SK-N-SH treated with all-trans-retinoic acid at 6 μM for 48 hours (cell line): ENCODE data around the gene TFAM.

Source experiments
- ARNTL ChIP-seq: fragments of 450-650 bp; formaldehyde crosslinking; IDR thresholded peaks from 2 replicates; pipeline ENCODE4 v1.5.0; 2020; ENCODE audit warnings: low read depth, mild to moderate bottlenecking, moderate library complexity, borderline replicate concordance
- ZFP3 ChIP-seq: fragments of 250-450 bp; sonication (Bioruptor Pico); IDR thresholded peaks from 2 replicates; pipeline ENCODE4 v1.5.0; 2020; ENCODE audit warnings: mild to moderate bottlenecking, moderate library complexity
- TF ChIP-seq, protein P1 (sequence below): fragments of 250-450 bp; sonication (Bioruptor Pico); IDR thresholded peaks from 2 replicates; pipeline ENCODE4 v1.8.0; 2020; ENCODE audit warnings: mild to moderate bottlenecking, moderate library complexity, borderline replicate concordance

DNA sequence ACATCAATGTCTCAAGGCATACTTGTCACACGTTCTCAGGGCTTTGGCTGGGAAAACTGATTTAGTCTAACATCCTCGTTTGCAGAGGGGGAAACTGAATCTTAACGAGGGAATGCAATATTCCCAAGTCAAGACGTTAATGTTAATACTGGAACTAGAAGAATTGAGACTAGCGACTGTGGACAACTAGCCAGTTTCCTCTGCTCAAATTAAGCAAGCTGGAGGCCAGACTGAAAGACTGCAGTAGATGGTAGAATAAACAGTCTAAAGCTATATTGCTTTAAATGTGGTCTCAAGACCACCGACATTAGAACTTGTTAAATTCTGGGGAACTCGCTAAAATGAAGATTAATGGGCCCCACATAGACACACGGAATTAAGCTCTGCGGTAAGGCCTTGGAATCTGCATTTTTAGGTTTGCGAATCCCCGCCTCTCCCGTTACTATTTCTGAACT, 639 bp upstream of the TFAM start:
- no peak for TF ChIP-seq ARNTL (CRISPR knock-in tag)
- TF ChIP-seq, protein P1, sequence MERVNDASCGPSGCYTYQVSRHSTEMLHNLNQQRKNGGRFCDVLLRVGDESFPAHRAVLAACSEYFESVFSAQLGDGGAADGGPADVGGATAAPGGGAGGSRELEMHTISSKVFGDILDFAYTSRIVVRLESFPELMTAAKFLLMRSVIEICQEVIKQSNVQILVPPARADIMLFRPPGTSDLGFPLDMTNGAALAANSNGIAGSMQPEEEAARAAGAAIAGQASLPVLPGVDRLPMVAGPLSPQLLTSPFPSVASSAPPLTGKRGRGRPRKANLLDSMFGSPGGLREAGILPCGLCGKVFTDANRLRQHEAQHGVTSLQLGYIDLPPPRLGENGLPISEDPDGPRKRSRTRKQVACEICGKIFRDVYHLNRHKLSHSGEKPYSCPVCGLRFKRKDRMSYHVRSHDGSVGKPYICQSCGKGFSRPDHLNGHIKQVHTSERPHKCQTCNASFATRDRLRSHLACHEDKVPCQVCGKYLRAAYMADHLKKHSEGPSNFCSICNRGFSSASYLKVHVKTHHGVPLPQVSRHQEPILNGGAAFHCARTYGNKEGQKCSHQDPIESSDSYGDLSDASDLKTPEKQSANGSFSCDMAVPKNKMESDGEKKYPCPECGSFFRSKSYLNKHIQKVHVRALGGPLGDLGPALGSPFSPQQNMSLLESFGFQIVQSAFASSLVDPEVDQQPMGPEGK = no peak
- no peak for TF ChIP-seq ZFP3
